Loucy (cell line): ENCODE results near the gene LMO7.

Experiments used
- H2AFZ ChIP-seq: fragments of 200-600 bp; sonication (generic); 2 replicates; pipeline ENCODE4 v1.6.0; 2016; ENCODE audit warnings: antibody characterized with exemption, mild to moderate bottlenecking, low read length, moderate library complexity
- H3F3A ChIP-seq: fragments of 200-600 bp; 2 replicates; pipeline ENCODE4 v1.6.0; 2016; ENCODE audit warnings: antibody characterized with exemption, low read depth, mild to moderate bottlenecking
- H3K27me3 ChIP-seq: fragments of 200-600 bp; sonication (generic); 2 replicates; pipeline ENCODE4 v1.6.1; 2014; ENCODE audit warnings: low read length, mild to moderate bottlenecking; ENCODE audit not compliant: insufficient read depth, poor library complexity, severe bottlenecking
- H3K36me3 ChIP-seq: fragments of 200-600 bp; sonication (generic); 2 replicates; pipeline ENCODE4 v1.6.1; 2016; ENCODE audit warnings: low read length; ENCODE audit not compliant: insufficient read depth
- H3K4me1 ChIP-seq: fragments of 200-600 bp; sonication (generic); 2 replicates; pipeline ENCODE4 v1.5.1; 2014; ENCODE audit warnings: low read length, mild to moderate bottlenecking; ENCODE audit not compliant: insufficient read depth, poor library complexity, severe bottlenecking
- H3K4me2 ChIP-seq: fragments of 200-600 bp; sonication (generic); 2 replicates; pipeline ENCODE4 v1.6.0; 2014; ENCODE audit warnings: antibody characterized with exemption, low read length, low read depth, mild to moderate bottlenecking; ENCODE audit not compliant: poor library complexity, severe bottlenecking
- H3K4me3 ChIP-seq: fragments of 200-600 bp; sonication (generic); 2 replicates; pipeline ENCODE4 v1.5.1; 2014; ENCODE audit warnings: low read length, mild to moderate bottlenecking, mixed read lengths; ENCODE audit not compliant: poor library complexity, severe bottlenecking
- H3K79me2 ChIP-seq: fragments of 200-600 bp; sonication (generic); 2 replicates; pipeline ENCODE4 v1.6.1; 2014; ENCODE audit warnings: low read length; ENCODE audit not compliant: insufficient read depth
- H3K9ac ChIP-seq: fragments of 200-600 bp; sonication (generic); 2 replicates; pipeline ENCODE4 v1.6.0; 2014; ENCODE audit warnings: mild to moderate bottlenecking, low read depth, low read length, moderate library complexity; ENCODE audit not compliant: poor library complexity, severe bottlenecking
- H3K9me2 ChIP-seq: fragments of 200-600 bp; sonication (generic); replicated peaks from 2 replicates; pipeline ENCODE4 v1.6.1; 2016; ENCODE audit warnings: low read depth, low read length, mixed read lengths
- H3K9me3 ChIP-seq: fragments of 200-600 bp; sonication (generic); 2 replicates; pipeline ENCODE4 v1.6.1; 2014; ENCODE audit warnings: mild to moderate bottlenecking, antibody characterized with exemption, low read length, low read depth; ENCODE audit not compliant: insufficient read depth
- H4K20me1 ChIP-seq: fragments of 200-600 bp; sonication (generic); 2 replicates; pipeline ENCODE4 v1.6.0; 2014; ENCODE audit warnings: antibody characterized with exemption, low read length, mild to moderate bottlenecking; ENCODE audit not compliant: insufficient read depth, poor library complexity, severe bottlenecking
- EZH2phosphoT487 ChIP-seq: fragments of 200-600 bp; IDR thresholded peaks from 2 replicates; pipeline ENCODE4 v1.6.1; 2018; ENCODE audit warnings: antibody characterized with exemption, mild to moderate bottlenecking, moderate library complexity, borderline replicate concordance
- TF ChIP-seq, protein P1 (sequence below): fragments of 200-600 bp; sonication (generic); conservative IDR thresholded peaks from 2 replicates; pipeline ENCODE4 v1.5.1; 2014; ENCODE audit warnings: mild to moderate bottlenecking, antibody characterized with exemption, low read length

LMO7 gene

DNA sequence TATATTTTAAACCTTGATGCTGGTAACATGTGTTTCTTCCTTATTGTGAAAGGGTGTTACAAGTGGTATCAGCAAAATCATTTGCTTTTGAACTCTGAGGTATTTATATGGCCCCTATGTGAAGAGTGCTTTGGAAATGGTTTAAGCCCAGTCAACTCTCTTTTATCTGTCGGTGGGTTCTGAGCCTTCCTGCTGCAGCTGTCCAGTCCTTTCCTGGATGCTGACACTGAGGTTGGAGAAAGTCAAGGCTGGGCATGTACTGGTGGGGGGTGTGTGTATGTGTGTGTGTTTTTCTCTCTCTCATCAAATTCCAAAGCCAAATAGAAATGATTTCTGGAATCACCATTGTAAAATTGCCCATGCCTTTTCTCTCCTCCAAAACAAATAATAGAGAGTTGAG lies 221.2 kb downstream of the LMO7 start:
- H3F3A ChIP-seq, result no peaks in the 10 kb centered on the region
- TF ChIP-seq, protein P1, sequence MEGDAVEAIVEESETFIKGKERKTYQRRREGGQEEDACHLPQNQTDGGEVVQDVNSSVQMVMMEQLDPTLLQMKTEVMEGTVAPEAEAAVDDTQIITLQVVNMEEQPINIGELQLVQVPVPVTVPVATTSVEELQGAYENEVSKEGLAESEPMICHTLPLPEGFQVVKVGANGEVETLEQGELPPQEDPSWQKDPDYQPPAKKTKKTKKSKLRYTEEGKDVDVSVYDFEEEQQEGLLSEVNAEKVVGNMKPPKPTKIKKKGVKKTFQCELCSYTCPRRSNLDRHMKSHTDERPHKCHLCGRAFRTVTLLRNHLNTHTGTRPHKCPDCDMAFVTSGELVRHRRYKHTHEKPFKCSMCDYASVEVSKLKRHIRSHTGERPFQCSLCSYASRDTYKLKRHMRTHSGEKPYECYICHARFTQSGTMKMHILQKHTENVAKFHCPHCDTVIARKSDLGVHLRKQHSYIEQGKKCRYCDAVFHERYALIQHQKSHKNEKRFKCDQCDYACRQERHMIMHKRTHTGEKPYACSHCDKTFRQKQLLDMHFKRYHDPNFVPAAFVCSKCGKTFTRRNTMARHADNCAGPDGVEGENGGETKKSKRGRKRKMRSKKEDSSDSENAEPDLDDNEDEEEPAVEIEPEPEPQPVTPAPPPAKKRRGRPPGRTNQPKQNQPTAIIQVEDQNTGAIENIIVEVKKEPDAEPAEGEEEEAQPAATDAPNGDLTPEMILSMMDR, result no peak
- no peak for TF ChIP-seq EZH2phosphoT487
- no peaks in the 10 kb centered on the region for H4K20me1 ChIP-seq
- no peak overlapping the region for H2AFZ ChIP-seq
- H3K27me3 ChIP-seq, result no peaks in the 10 kb centered on the region
- no peaks in the 10 kb centered on the region for H3K9me3 ChIP-seq
- H3K4me2 ChIP-seq, result no peak overlapping the region
- no peak overlapping the region for H3K9ac ChIP-seq
- no peaks in the 10 kb centered on the region for H3K9me2 ChIP-seq
- no peaks in the 10 kb centered on the region for H3K79me2 ChIP-seq
- no peak overlapping the region for H3K4me3 ChIP-seq
- H3K4me1 ChIP-seq, result no peaks in the 10 kb centered on the region
- no peaks in the 10 kb centered on the region; the same call in 1 of the 2 replicates for H3K36me3 ChIP-seq

DNA sequence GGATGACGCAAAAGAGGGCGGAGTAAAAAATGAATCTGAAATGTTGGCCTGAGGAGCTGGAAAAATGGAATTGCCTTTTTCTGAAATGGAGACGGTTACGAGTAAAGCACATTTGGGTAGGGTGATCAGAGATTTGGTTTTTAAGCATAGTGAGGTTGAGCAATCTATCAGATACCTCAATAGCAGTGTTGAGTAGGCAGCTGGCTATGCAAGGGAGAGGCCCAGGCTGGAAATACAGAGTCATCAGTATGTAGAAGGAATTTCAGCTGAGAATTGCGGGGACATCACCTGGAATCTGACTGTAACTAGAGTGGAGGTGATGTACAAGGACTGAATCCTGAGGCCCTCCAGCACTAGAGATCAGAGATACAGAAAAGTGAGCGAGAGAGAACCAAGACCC lies 224.8 kb downstream of the LMO7 start:
- H3K4me3 ChIP-seq, result no peak overlapping the region
- H3K79me2 ChIP-seq, result no peaks in the 10 kb centered on the region
- H3K27me3 ChIP-seq, result no peaks in the 10 kb centered on the region
- no peak overlapping the region for H3K9ac ChIP-seq
- H2AFZ ChIP-seq, result no peak overlapping the region
- no peaks in the 10 kb centered on the region; the same call in 1 of the 2 replicates for H3K36me3 ChIP-seq
- H3F3A ChIP-seq, result no peaks in the 10 kb centered on the region
- H3K4me1 ChIP-seq, result no peaks in the 10 kb centered on the region
- H3K4me2 ChIP-seq, result no peak overlapping the region
- no peaks in the 10 kb centered on the region for H3K9me3 ChIP-seq
- no peaks in the 10 kb centered on the region for H4K20me1 ChIP-seq
- H3K9me2 ChIP-seq, result no peaks in the 10 kb centered on the region
- no peak for TF ChIP-seq EZH2phosphoT487
- TF ChIP-seq, protein P1, result no peak

DNA sequence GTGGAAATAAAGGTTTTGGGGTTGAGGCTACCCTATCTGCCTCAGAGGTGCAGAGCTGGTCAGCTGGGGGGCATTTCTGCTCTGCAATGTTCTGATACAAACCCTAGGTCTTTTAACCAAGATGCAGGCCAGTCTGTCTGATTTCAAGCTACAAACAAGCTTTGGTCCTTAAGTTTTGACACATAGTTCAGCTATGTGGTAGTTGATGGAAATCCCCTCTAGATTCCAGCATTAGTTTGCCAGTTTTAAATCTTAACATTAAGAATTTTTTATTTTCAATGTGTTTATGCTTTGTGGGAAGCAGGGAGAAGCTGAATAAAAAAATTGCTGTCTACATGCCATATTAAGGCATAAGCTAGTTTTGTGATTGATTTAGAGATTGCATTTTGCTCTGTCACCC lies 225.7 kb downstream of the LMO7 start:
- H3K4me1 ChIP-seq, result no peaks in the 10 kb centered on the region
- H3K36me3 ChIP-seq, result no peaks in the 10 kb centered on the region
- no peak overlapping the region for H2AFZ ChIP-seq
- no peaks in the 10 kb centered on the region for H3F3A ChIP-seq
- no peaks in the 10 kb centered on the region for H3K9me2 ChIP-seq
- H3K79me2 ChIP-seq, result no peaks in the 10 kb centered on the region
- no peaks in the 10 kb centered on the region for H3K27me3 ChIP-seq
- H3K4me3 ChIP-seq, result no peak overlapping the region
- TF ChIP-seq EZH2phosphoT487, result no peak
- TF ChIP-seq, protein P1, result no peak
- no peaks in the 10 kb centered on the region for H4K20me1 ChIP-seq
- H3K4me2 ChIP-seq, result no peak overlapping the region
- no peak overlapping the region for H3K9ac ChIP-seq
- no peaks in the 10 kb centered on the region for H3K9me3 ChIP-seq
